Hippocampal formation (tissue), 2 donors: ENCODE results near the gene NR2E3.
A peak's percentile ranks its signal among the peaks of the same experiment; 100 is the strongest.

Source experiments
- DNase-seq, 2 donors: peaks; one replicate each; lab custom pipeline; 2025; lab: John Stamatoyannopoulos, UW

Gene NR2E3

DNA sequence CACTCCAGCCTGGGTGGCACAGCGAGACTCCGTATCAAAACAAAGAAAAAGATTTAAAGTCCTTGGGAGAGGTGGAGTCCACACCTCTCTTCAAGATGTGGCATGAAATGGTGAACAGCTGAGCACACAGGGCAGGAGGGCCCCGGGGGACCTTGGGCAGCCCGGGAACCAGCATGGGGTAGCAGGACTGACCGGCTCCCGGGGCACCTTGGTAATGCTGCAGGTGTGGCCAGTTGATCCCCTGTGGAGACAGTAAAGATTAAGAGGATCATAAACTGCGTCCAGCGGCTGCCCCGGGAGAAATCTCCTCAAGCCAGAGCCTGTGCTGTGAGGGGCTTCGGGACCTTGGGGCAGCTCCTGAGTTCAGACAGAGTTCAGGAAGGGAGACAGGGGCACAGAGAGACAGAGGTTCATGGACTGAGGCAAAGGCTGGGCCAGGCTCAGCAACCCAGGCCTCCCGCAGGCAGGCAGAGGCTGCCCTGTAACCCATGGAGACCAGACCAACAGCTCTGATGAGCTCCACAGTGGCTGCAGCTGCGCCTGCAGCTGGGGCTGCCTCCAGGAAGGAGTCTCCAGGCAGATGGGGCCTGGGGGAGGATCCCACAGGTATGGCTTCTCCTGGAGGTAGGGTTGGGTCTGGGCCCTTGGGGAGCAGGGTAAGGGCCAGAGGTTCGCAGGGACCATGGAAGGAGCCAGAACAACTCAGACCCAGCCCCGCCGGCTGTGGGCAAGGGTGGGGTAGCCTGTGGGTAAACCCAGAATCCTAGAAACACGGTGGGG is at the start of gene NR2E3:
Gene NR2E3 (plus strand): TSS at position 299 of the 780 bp plus-strand sequence. CDS start 190 bp downstream, at position 489.
- DNase-seq = no peak

DNA sequence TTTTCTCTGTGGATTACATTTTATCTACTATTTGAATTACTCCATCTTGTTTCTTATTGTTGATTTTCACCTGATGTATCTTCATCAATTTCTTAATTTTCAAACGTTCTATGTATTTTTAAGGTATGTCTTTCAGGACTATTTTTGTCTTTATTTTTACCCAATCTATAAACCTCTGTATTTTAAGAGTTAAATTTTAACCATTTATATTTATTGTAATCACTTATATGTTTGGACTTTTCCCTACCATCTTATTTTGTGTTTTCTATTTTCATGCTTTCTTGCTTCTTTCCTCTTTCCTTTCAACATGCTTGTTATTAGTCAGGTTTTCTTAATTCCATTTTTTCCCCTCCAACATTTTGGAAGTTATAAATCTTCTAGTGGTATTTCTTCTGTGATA is 49.5 kb upstream of the NR2E3 start:
- DNase-seq = no peak

DNA sequence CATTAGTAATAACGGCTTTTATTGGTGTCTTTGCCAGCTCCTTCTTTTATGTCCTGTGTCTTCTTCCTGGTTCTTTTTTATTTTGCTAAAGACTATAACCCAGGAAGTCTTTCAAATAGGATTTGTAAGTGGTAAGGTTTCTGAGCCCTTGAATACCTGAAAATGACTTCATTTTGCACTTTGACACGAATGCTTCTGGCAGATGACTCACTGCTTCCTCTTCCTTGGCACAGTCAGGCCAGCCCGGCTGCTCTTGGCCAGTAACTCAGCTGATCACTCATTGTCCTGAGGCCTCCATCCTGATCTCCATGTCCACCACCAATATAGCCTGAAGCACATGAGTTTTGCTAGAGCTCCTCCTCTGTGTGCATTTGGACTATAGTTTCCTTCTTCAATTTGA is 48.7 kb upstream of the NR2E3 start:
- DNase-seq = no peak

DNA sequence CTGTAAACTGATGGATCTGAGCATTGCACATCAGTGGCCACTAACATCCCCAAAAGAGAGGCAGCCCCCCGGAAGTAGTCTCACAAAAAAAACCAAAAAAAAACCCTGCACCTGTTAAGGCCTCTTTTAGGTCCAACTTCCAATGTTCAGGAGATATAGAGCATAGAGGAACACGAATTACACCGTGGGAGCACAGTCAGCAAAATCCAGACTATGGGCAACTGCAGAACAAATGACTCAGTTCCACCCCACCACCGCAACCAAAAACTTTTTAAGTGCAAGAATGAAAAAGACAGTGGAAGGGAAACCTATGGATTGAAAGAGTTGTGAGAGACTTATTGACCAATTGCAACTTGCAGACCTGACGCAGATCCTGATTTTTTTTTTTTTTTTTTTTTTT is 42.2 kb upstream of the NR2E3 start:
- DNase-seq = no peak

DNA sequence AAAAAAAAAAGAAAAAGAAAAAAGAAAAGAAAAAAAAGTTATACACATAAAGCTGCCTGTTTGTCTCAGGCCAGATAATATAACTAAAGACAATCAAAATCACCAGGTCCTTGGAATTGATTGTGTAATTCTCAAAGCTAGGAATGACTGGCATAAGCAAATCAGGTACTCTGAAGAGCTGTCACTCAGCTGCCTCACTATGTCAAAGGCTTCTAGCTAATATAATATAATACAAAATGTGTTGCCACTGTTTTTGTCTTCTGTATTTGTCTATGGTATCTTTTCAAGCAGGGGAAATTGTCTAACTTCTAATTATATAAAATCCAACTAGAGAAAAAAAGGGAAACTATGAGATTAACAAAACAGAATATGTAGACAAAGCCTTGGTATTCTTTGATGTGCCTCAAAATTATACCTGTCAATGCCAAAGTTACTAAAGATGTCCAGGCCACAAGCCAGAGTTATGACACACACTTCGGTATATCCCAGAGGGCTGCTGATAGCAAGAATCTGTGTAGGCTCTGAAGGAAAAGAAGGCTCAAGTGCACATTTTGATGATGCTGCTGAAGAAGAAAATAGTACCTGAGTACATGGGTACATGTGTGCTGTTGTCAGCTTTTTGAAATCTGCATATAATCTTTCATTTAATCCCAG is 37.0 kb upstream of the NR2E3 start:
- no peak for DNase-seq

DNA sequence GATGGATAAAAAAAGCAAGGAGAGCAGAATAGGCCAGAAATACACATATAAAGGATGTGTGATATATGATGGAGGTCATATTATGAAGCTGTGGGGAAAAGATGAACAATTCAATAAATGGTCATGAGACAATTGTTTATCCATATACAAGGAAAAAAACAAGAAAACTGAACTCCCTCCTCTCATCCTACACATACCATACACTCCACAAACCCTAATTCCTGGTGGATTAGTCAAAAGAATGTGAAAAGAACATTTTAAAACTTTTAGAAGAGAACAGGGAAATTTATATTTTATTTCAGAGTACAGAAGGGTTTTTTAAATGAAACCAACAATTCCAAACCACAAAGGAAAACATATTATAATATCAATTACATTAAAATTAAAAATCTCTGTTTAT is 34.5 kb upstream of the NR2E3 start:
- no peak for DNase-seq

DNA sequence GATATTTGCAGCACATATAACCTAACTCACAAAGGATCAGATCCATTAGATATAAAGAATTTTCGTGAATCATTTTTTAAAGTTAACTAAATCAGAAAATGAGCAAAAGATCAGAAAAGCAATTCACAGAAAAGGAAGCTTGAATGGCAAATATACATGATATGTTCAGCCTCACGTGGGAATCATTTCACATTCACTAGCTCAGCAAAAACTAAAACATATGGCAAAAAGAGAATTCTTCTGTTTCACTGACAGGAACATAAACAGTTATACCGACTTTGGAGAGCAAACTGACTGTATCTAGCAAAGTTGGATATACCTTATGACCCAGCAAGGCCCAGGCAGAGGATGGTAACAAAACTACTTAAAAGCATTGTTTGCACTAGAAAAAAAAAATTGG is 34.0 kb upstream of the NR2E3 start:
- DNase-seq = no peak

DNA sequence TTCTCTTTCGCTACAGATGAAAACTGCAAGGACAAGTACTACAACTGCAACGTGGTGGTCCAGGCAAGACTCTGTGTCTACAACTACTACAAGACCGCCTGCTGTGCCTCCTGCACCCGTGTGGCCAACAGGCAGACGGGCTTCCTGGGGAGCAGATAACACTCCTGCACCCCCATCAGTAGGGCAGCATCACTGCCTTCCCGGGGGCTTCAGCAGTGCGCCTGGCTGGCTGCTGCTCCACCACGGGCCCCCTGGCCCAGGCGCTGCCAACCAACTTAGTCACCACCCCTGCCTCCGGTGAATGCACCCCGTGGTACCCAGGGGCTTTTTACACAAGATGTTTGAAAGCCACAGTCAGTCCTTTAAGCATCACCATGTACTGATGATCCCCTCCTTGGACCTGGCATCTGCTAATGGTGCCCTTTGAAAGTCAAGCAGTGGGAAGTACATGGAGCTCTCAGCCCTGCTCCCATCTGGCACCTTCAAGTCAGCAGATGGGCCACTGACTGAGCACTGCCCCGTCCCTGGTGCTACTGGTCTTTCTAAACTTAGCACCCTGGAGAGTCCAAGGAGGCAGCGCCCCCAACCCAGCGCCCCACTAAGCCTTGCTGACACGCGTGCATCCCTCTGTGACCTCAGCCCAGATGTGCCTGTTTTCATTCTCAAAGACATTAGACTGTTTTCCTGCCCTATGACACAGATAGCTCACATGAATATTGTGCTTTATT is 33.0 kb upstream of the NR2E3 start:
- DNase-seq = no peak

DNA sequence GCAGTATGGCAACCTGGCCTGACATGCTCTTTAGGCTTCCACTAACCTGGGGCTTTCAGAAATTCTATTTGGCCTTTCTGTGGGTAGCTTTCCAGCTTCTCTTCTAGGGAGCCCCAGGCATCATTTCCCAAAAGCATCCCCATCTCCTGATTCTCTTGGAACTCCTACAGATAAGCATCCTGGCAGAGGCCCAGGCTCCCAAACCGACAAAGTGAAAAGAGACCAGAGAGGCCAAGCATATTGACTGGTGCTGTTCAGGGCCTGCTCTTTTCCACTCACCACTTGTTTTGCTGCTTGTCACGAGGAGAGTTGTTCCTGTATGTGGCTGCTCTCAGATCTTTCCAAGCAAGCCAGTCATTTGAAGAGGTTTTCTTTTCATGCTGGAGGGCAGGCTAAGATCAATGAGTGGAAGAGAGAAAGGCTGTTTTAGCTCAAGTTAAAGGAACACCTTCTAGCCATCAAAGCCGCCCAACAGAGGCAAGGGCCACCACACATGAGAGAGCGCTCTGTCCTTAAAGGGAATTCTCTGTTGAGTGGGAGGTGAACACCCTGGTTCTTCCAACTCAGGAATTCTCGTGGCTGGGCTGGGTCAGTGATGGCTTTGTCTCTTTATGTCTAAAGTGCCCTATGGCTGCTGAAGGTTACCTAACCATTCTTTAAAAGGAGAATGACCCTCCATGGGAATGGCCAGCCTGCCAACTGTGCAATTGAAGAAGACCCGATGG is 31.1 kb upstream of the NR2E3 start:
- DNase-seq = no peak

DNA sequence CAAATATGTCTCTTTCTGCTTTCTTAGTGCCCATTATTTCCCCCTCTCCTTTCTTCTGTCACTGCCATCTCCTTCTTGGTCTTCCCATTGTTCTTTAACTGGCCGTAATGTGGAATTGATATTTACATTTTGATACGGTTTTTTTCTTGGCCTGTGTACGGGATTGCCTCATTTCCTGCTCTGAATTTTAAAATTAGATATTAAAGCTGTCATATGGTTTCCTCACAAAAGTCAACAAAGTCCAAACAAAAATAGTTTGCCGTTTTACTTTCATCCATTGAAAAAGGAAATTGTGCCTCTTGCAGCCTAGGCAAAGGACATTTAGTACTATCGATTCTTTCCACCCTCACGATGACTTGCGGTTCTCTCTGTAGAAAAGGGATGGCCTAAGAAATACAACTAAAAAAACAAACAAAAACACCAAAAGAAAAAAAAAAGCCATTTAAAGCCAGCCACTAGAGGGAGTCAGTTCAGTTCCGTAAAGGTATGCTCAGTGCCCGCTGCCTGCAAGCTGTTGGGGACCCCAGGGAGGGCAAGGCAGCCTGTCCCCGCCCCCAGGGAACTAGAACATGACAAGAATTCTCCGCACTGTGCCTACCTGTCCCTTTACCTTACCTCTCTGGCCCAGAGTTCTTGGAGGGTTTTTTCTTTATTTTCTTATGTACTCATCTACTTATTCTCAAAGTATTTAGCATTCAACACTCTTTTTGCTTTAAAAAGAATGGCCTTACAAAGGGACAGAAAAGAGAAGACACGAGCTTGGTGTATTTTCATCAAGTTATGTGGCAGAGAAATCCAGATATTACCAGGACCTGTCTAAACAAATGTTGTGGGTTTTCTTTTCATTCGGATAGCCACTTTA is 30.0 kb upstream of the NR2E3 start:
- DNase-seq = peak in 1 of 2 donors; percentile 22

DNA sequence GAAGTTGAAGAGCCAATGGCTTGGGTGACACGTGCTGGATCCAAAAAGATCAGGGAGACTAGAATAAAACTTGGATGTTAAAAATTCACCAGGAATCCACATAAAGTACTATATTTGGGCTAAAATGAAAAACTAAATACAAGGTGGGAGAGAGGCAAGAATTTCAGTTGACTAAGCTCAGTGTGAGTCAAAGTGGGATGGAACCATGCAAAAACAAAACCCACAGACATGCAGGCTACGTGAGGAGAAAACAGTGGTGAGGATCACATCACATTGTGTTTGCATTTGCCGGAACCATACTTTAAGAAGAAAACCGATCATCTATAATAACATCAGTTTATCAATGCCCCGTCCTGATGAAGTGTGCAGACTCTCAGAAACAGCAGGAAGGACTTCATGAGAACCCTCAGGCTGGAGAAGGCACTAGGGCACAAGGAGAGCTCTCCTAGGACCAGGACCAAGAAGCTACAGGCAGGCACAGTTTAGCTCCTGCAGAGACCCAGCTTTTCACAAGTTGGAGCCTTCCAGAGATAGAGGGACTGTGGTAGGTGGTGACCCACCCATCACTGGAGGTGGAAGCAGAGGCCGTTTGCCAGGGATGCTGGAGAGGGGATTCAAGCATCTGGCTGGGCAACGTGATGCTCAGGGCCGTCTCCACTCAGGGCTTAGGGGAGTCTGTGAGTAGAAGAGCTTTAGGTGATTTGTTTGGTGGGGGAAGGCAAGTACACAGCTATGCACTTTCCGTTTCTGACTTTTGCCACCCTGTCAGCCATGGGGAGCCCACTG is 29.0 kb upstream of the NR2E3 start:
- no peak for DNase-seq

DNA sequence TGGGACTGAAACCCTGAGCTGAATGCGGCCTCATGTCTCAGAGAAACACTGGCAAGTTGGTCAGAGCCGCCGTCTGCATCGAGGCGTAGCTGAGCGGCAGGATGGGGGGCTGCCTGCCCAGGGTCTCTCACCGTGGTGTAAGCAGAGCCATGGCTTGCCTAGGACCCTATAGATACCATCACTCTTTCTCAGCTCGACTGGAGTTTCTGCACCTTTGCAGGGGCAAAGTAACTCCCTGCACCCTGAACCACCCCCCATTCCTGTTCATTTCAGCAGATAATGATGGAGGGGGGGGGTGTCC is 28.4 kb upstream of the NR2E3 start:
- DNase-seq = no peak

DNA sequence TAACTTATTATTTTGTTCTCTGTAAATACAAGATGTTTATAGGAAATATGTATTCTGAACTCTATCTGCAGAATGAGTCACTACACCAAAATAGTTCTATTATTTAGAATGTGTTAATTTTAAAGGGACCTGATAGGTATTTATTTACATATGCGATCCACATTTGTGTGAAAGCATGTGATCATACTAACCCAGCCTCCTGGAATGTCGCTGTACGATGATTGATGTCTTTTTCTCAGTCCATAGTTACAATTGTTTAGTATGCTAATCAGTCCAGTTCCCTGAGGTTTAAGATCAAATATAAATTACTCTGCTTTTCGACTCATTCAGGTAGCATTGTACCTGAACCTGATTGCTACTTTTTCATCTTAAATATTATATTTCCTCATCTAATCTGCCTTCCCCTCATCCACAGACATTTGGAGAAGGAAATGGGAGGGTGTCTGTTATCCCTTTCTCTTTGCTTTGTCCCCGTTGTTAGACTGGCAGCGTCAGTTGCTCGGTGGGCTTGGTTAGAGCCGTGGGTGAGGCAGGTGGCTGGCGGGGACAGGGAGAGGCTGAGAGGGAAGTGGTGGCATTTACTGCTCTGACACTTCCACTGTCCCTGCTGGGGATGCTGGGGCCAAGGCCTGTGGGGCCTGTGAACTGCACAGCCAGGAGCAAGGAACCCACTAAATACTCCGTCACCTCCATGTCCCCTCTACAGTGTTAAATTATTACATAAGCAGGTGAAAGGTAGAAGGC is 27.8 kb upstream of the NR2E3 start:
- no peak for DNase-seq

DNA sequence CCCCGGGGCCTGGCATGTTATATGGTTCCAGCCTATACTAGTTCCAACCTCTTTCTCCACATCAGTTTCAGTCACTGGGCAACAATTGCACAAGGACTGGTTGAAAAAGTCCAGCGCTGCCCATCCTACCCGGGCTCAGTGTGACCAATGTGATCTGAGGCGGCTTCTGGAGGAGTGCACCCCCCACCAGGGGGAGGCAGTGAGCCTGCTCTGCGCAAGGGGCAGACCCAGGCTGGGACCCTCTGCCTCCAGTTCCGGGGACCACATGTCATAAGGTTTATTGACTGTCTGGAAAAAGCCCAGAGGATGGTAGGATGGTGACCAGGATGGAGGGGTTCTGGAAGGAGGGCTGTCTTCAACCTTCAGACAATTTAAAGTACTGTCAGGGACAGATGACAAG is 25.6 kb upstream of the NR2E3 start:
- no peak for DNase-seq

DNA sequence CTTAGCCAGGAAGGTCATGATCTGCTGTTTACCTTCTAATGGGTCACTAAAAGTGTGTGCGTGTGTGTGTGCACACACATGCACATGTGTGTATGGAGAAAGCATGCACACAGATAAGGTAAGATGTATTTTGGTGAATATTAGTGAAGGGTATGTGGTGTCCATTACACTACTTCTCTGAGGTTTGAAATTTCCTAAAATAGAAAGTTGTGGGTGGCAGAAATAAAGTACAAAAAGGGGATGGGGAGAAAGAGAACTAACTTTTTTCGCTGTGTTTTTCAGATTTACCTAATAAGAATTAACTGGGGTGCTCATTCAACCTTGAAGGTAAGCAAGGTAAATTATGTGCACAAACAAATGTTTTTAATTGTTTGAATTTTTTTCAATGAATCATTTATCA is 24.4 kb upstream of the NR2E3 start:
- DNase-seq = no peak

DNA sequence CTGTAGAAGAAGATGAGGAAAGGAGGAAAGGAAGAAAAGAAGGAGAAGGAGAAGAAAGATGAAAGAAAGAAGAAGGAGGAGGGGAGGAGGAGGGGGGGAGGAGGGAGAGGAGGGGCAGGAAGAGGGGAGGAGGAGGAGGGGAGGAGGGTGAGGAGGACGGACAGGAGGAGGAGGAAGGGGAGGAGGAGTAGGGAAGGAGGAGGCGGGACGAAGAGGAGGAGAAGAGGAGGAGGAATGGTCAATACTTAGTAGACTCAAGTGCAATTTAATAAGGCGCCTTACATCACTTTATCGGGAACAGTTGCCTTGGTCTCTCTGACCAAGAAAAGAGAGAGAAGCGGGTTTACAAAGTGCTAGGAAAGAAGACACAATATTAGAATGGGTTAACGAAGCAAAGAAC is 23.7 kb upstream of the NR2E3 start:
- no peak for DNase-seq

DNA sequence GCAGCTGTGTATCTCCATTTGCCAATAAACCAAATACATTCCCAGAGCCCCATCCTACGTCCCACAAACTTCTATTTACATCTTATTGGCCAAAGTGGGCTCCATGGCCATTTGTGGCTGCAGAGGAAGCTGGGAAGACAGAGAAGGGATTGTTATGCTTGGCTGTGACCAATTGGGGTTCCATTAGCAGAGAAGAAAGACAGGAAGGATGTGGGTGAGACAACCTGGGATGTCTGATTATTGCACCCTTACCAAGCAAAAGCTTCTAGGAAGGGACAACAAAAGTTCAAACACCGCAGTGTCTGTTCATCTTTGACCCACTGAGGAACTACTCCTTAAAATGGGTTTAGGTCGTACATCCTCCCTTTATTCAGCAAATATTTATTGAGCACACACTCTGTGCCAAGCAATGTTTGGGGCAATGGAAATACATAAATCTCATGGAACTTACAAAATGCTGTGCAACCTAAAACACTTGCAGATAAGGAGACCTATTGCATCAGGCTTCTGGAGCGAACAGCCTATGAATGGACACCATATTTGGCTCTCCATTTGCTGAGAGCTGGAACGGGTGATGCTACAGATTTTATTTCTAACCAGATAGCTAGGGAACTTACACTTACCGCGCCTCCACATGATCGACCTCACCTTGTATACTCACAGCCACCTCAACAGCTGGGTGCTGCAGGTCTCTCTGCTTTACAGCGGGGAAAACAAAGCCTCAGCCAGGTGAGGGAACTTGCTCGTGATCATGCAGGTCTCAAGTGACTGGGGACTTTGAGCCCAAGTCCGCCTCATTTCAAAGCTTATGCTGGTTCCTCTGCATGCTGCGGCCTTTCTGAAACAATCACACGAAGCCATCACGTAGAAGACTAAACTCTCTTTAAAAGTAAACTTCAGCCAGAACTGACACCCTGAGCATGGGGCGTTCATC is 21.4 kb upstream of the NR2E3 start:
- no peak for DNase-seq

DNA sequence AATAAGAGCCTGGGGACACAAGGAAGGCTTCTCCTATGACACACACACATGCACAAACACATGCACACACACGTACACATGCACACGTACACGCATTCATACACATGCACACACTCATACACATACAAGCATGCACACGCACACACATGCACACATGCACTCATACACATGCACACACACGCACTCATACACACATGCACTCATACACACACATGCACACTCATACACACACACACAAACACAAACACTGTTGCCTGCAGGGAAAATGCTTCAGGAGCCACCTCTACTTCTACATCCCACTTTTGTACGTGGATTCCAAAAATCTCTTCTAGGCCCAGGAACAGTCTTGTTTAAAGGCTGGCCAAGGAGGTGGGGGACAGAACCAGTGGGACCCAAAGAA is 20.7 kb upstream of the NR2E3 start:
- DNase-seq = no peak

DNA sequence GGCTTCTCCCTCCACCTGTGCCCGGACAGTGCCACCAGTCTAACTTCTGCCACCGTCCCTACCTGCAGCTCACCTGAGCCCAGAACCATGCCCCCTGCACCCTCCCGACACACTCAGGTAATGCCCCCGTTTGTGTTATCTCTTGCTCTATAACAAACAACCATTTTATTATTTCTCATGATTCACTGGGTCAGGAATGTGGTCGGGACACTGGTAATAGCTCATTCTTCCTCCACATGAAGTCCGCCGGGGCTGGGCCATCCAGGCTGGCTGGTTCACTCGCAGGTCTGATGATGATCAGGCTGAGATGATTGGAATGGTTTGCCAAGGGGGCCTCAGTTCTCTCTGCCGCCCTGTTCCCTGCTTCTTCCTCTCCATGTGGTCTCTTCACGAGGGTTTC is 20.3 kb upstream of the NR2E3 start:
- DNase-seq = no peak
